ENCODE data around the gene C2CD5.

GRCh38 chr12:22576473-22576872 is 32.1 kb upstream of the C2CD5 start:
- TF ChIP-seq POLR2AphosphoS5 (IDR thresholded peaks at IDR 0.05) (no peak), EP300 (conservative IDR thresholded peaks at IDR 0.05; ENCODE audit: poor library complexity, severe bottlenecking) (no peak)

Measured in neural cell (in vitro differentiated cells).